K562 (cell line): ENCODE data around the gene SLC25A44. TPM values are rescaled to one million over a fixed set of nuclear protein-coding genes. Genes with fewer than 3 reads are reported as not detected.

ENCODE experiments used
- ATAC-seq: fragments of 200-7000 bp; cut with Tn5 transposase; 3 replicates; pipeline ENCODE4 v1.9.1; 2020; ENCODE audit warnings: moderate library complexity
- BruUV-seq: library from RNA; stranded (reverse); fragments of 400-500 nt; replicated peaks from 2 replicates; lab custom pipeline; 2021; lab: Mats Ljungman, UMichigan
- CTCF ChIA-PET: fragments of 300-600 bp; formaldehyde crosslinking; extraction: SDS; loops from one replicate; lab custom pipeline; 2021; ENCODE audit warnings: low intra/inter-chr PET ratio; lab: Yijun Ruan, JAX
- POLR2A ChIA-PET: fragments of 300-600, 350-650 bp; sonication (Branson Sonifier 250); formaldehyde crosslinking; extraction: SDS; loops from one replicate; lab custom pipeline; 2021; ENCODE audit warnings: antibody characterized with exemption, inconsistent platforms; lab: Yijun Ruan, JAX
- DNase-seq, 4 experiments: peaks; one replicate each; pipeline versions ENCODE4 v3.0.0 to v3.0.0-alpha.2; 2011 to 2018; ENCODE audit warnings: low spot score in 3 of 4, mixed read lengths in 3 of 4; ENCODE audit errors: extremely low read depth in 1 of 4
- FAIRE-seq: peaks from 2 replicates; lab custom pipeline; 2011; peaks lifted over from hg19 to GRCh38; lab: Jason Lieb, UNC
- H2AFZ ChIP-seq: 2 replicates; pipeline ENCODE4 v1.6.0; 2011; ENCODE audit warnings: low read depth, low read length, control low read depth, inconsistent platforms
- H3K27ac ChIP-seq: fragments of 200-600 bp; 3 replicates; pipeline ENCODE4 v1.8.0; 2011; ENCODE audit warnings: low read depth, mild to moderate bottlenecking, control low read depth, inconsistent platforms, low read length, moderate library complexity, mixed read lengths; ENCODE audit errors: extremely low read depth
- H3K27me3 ChIP-seq, 2 experiments: fragments of 300-600 bp in 1 of 2; 2 replicates in 1 of 2; 3 replicates in 1 of 2; pipeline versions ENCODE4 v1.6.0 to v1.8.0; 2011; ENCODE audit warnings: inconsistent platforms in 2 of 2, low read length in 2 of 2, mild to moderate bottlenecking in 1 of 2, mixed read lengths in 1 of 2, moderate library complexity in 1 of 2; ENCODE audit not compliant: control insufficient read depth in 2 of 2, insufficient read depth in 2 of 2
- H3K36me3 ChIP-seq: fragments of 300-600 bp; 3 replicates; pipeline ENCODE4 v1.8.0; 2011; ENCODE audit warnings: mild to moderate bottlenecking, low read length, inconsistent platforms; ENCODE audit not compliant: control insufficient read depth, insufficient read depth
- H3K4me1 ChIP-seq, 2 experiments: fragments of 200-600 bp in 1 of 2; replicated peaks in 1 of 2; 2 replicates in 1 of 2; 3 replicates in 1 of 2; pipeline versions ENCODE4 v1.5.1 to v1.8.0; 2011; ENCODE audit warnings: inconsistent platforms in 2 of 2, low read length in 2 of 2, mild to moderate bottlenecking in 1 of 2, mixed read lengths in 1 of 2, moderate library complexity in 1 of 2; ENCODE audit not compliant: control insufficient read depth in 2 of 2, insufficient read depth in 2 of 2
- H3K4me2 ChIP-seq: 2 replicates; pipeline ENCODE4 v1.6.1; 2011; ENCODE audit warnings: low read length, control low read depth, inconsistent platforms, mixed read lengths; ENCODE audit not compliant: insufficient read depth
- H3K4me3 ChIP-seq: fragments of 200-600 bp; sonication (generic), shearing (Covaris generic); 2 replicates; pipeline ENCODE4 v1.5.1; 2016; ENCODE audit warnings: control low read depth, inconsistent platforms
- H3K79me2 ChIP-seq: fragments of 200-600 bp; 3 replicates; pipeline ENCODE4 v1.8.0; 2011; ENCODE audit warnings: low read length, inconsistent platforms; ENCODE audit not compliant: control insufficient read depth, insufficient read depth
- H3K9ac ChIP-seq, 2 experiments: 2 replicates each; pipeline versions ENCODE4 v1.6.0 to v1.6.1; 2011; ENCODE audit warnings: low read depth in 2 of 2, low read length in 2 of 2, control low read depth in 1 of 2, inconsistent platforms in 1 of 2, mild to moderate bottlenecking in 1 of 2, mixed read lengths in 1 of 2; ENCODE audit not compliant: insufficient read depth in 1 of 2
- H3K9me1 ChIP-seq: one replicate; pipeline ENCODE4 v1.6.0; 2011; ENCODE audit warnings: inconsistent platforms, mild to moderate bottlenecking, low read length, moderate library complexity; ENCODE audit not compliant: control insufficient read depth, insufficient read depth
- H3K9me3 ChIP-seq: replicated peaks from 2 replicates; pipeline ENCODE4 v1.5.1; 2011; ENCODE audit warnings: low read depth, low read length, inconsistent platforms; ENCODE audit not compliant: control insufficient read depth, insufficient read depth
- H4K20me1 ChIP-seq: replicated peaks from 2 replicates; pipeline ENCODE4 v1.6.1; 2011; ENCODE audit warnings: low read length, inconsistent platforms, mixed read lengths; ENCODE audit not compliant: control insufficient read depth, insufficient read depth
- ESRRA ChIP-seq: fragments of 450-650 bp; IDR thresholded peaks from 2 replicates; pipeline ENCODE4 v1.6.1; 2014; ENCODE audit warnings: low read depth, mild to moderate bottlenecking, moderate library complexity, borderline replicate concordance
- LCOR ChIP-seq: sonication (generic); formaldehyde crosslinking; IDR thresholded peaks from 2 replicates; pipeline ENCODE4 v1.8.0; 2022; ENCODE audit warnings: mild to moderate bottlenecking, missing genetic modification reagents
- MAZ ChIP-seq, 2 experiments: fragments of 450-650 bp in 1 of 2; sonication (generic) in 1 of 2; formaldehyde crosslinking; IDR thresholded peaks in 1 of 2; conservative IDR thresholded peaks in 1 of 2; 2 replicates each; pipeline versions ENCODE4 v1.4.0 to v1.5.0; 2020; ENCODE audit warnings: mild to moderate bottlenecking in 1 of 2, missing genetic modification reagents in 1 of 2
- NCOA2 ChIP-seq, 2 experiments: fragments of 450-650 bp; IDR thresholded peaks; 2 replicates each; pipeline ENCODE4 v1.6.1; 2018; ENCODE audit warnings: mild to moderate bottlenecking in 2 of 2, moderate library complexity in 1 of 2; ENCODE audit not compliant: partially characterized antibody in 2 of 2
- RCOR1 ChIP-seq, 2 experiments: IDR thresholded peaks; 2 replicates each; pipeline ENCODE4 v1.6.1; 2012; ENCODE audit warnings: low read depth in 2 of 2, low read length in 2 of 2, borderline replicate concordance in 1 of 2, improper control_type of control experiment in 1 of 2
- SPI1 ChIP-seq: IDR thresholded peaks from 2 replicates; pipeline ENCODE4 v1.6.1; 2011; ENCODE audit warnings: low read depth, low read length, control low read depth, borderline replicate concordance
- TEAD4 ChIP-seq, 2 experiments: sonication (generic) in 1 of 2; formaldehyde crosslinking in 1 of 2; IDR thresholded peaks; 2 replicates each; pipeline versions ENCODE4 v1.6.1 to v1.8.0; 2012 to 2022; ENCODE audit warnings: borderline replicate concordance in 1 of 2, inconsistent platforms in 1 of 2, low read length in 1 of 2, mild to moderate bottlenecking in 1 of 2, missing genetic modification reagents in 1 of 2
- ZNF3 ChIP-seq: fragments of 250-450 bp; sonication (Bioruptor Pico); IDR thresholded peaks from 2 replicates; pipeline ENCODE4 v1.5.0; 2021; ENCODE audit warnings: mild to moderate bottlenecking, moderate library complexity
- ZNF785 ChIP-seq: fragments of 250-450 bp; sonication (Bioruptor Pico); IDR thresholded peaks from 2 replicates; pipeline ENCODE4 v1.4.0; 2020; ENCODE audit warnings: mild to moderate bottlenecking
- ZZZ3 ChIP-seq: fragments of 450-650 bp; IDR thresholded peaks from 2 replicates; pipeline ENCODE4 v1.6.1; 2016; ENCODE audit warnings: antibody characterized with exemption, mild to moderate bottlenecking, moderate library complexity
- WGBS: fragments of 100-300 bp; shearing (Covaris generic); methylation state at CpG from one replicate; pipeline ENCODE4 v1.1.6; 2016; ENCODE audit warnings: low coverage, mixed read lengths; ENCODE audit not compliant: insufficient coverage; ENCODE audit errors: missing lambda C conversion rate; 5-methylcytosine and 5-hydroxymethylcytosine counted together
- in situ Hi-C: fragments of 300-500 bp; cut with MboI; formaldehyde crosslinking; loops from 4 replicates; pipeline ENCODE4 v1.15.0; 2018; ENCODE audit warnings: inconsistent platforms, mixed read lengths
- intact Hi-C: fragments of 100-400 bp; cut with micrococcal nuclease; formaldehyde crosslinking; loops from 2 replicates; pipeline ENCODE4 v1.14.2; 2022
- polyA plus RNA-seq, 8 experiments: library from polyadenylated mRNA; depleted of rRNA in 4 of 8; stranded (reverse) in 5 of 8; unstranded in 3 of 8; fragments of >200 nt; fragmentation: Nextera tagmentation in 2 of 8; fragmentation: Illumina TruSeq in 1 of 8; extraction: Ambion mirVana in 2 of 8; extraction: Trizol in 1 of 8; gene quantifications; 2 replicates each; pipeline versions ENCODE4 v1.2.1 to v1.2.3, GENCODE V29; 2011 to 2014; ENCODE audit warnings: inconsistent platforms in 1 of 8, missing spikeins in 1 of 8
- total RNA-seq, 7 experiments: library from RNA; depleted of rRNA in 6 of 7; stranded (reverse); fragments of >200 nt in 6 of 7; fragmentation: Illumina TruSeq in 2 of 7; extraction: Trizol in 2 of 7; gene quantifications; 2 replicates each; pipeline versions ENCODE4 v1.2.1 to v1.2.3, GENCODE V29; 2011 to 2021; ENCODE audit warnings: low replicate concordance in 1 of 7
- TF ChIP-seq, protein P1 (sequence below): sonication (generic); formaldehyde crosslinking; IDR thresholded peaks from 2 replicates; pipeline ENCODE4 v1.8.0; 2023; ENCODE audit warnings: mild to moderate bottlenecking, missing genetic modification reagents
- TF ChIP-seq, protein P2 (sequence below): IDR thresholded peaks from 2 replicates; pipeline ENCODE4 v1.6.1; 2011; ENCODE audit warnings: borderline replicate concordance, low read depth, mild to moderate bottlenecking, moderate library complexity, low read length; ENCODE audit not compliant: insufficient read depth, poor library complexity, severe bottlenecking

SLC25A44 gene
- total and polyA plus RNA-seq, 9 of the 15 experiments (the other 6 are each of a cell fraction or from before 2014, with no cell fraction given), result 4.4 to 22.8 (median 12.5) TPM

DNA sequence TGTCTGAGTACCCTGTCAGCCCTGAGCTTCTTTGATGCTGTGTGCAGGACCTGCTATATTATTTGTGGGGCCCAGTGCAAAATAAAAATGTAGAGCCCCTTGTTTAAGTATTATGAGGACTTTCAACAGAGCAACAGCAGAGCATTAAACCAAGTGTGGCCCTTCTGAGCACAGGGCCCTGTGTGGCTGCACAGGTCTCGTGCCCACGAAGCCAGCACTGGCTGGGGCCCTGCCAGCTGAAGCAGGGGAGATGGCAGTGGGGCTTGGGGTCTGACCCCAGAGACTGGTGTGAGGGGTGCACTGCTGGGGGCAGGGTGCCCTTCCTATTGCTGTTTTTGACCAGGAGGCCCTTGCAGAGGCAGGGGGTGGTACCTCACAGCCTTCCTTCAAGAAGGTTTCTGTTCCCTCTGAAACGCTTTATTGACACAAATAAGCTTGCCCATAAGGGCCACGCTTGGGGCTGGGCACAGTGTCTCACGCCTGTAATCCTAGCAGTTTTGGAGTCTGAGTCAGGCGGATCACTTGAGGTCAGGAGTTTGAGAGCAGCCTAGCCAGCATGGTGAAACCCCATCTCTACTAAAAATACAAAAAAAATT, 42.7 kb upstream of the SLC25A44 start:
- Histone ChIP-seq H3K9me1 (no peaks in the 10 kb centered on the region), H3K9ac (no peak overlapping the region)
- no TSS peak for BruUV-seq

DNA sequence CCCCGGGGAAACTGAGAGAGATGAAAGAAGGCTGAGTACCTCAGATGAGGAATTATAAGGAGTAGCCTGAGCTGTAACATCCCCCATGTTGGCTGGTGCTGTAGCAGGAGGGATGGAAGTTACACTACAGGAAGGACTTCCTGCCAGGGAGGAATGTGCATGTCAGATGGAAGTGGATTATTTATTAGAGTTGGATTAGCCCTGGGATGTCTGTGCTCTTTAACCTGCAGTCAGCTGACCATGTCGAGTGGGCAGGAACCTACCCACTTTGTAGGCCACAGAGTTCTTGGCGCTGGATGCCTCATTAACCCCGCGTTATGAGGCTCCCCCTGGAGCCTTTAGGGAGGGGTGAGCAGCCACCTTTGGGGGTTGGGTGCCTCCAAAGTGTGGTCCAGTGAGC, 41.3 kb upstream of the SLC25A44 start:
- Histone ChIP-seq H3K27me3 (peaks cover 3 to 8% of the 10 kb centered on the region in 2 experiments; a peak in 1 of 5 replicates), H3K4me2 (no peak overlapping the region), H2AFZ (no peak overlapping the region), H3K9ac (no peak overlapping the region), H3K4me3 (no peak overlapping the region), H3K36me3 (no peaks in the 10 kb centered on the region), H3K9me3 (no peaks in the 10 kb centered on the region), H3K79me2 (no peaks in the 10 kb centered on the region), H3K9me1 (no peaks in the 10 kb centered on the region), H4K20me1 (0 out of 2 replicates have a peak, but pooled peaks cover 6% of the 10 kb centered on the region), H3K4me1 (peaks cover 0 to 9% of the 10 kb centered on the region in 2 experiments; a peak in 3 of 5 replicates), H3K27ac (no peak overlapping the region)
- DNase-seq (no peak), ATAC-seq (no peak), FAIRE-seq (no peak)
- 26% methylated on average over 5 of the region's 5 CpGs for WGBS
- ChIA-PET POLR2A (interaction anchor here (0.6 to 1.0 kb wide), 2 partner anchors 9 to 194 kb away, joined by 3 to 4 read pairs; no protein-coding TSS in a partner anchor), CTCF (no interaction called here)
- in situ Hi-C loops (no loop called here), intact Hi-C loops (no loop called here)
- BruUV-seq, result no TSS peak
- TF ChIP-seq ESRRA, result no peak
- TF ChIP-seq ZZZ3, result no peak
- TF ChIP-seq LCOR (CRISPR knock-in tag), result no peak
- no peak for TF ChIP-seq MAZ (CRISPR knock-in tag; conservative IDR thresholded peaks at IDR 0.05 in 1 of 2, IDR thresholded peaks at IDR 0.05 in 1 of 2)
- TF ChIP-seq, protein P1, sequence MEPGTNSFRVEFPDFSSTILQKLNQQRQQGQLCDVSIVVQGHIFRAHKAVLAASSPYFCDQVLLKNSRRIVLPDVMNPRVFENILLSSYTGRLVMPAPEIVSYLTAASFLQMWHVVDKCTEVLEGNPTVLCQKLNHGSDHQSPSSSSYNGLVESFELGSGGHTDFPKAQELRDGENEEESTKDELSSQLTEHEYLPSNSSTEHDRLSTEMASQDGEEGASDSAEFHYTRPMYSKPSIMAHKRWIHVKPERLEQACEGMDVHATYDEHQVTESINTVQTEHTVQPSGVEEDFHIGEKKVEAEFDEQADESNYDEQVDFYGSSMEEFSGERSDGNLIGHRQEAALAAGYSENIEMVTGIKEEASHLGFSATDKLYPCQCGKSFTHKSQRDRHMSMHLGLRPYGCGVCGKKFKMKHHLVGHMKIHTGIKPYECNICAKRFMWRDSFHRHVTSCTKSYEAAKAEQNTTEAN (CRISPR knock-in tag), result no peak
- TF ChIP-seq, protein P2, sequence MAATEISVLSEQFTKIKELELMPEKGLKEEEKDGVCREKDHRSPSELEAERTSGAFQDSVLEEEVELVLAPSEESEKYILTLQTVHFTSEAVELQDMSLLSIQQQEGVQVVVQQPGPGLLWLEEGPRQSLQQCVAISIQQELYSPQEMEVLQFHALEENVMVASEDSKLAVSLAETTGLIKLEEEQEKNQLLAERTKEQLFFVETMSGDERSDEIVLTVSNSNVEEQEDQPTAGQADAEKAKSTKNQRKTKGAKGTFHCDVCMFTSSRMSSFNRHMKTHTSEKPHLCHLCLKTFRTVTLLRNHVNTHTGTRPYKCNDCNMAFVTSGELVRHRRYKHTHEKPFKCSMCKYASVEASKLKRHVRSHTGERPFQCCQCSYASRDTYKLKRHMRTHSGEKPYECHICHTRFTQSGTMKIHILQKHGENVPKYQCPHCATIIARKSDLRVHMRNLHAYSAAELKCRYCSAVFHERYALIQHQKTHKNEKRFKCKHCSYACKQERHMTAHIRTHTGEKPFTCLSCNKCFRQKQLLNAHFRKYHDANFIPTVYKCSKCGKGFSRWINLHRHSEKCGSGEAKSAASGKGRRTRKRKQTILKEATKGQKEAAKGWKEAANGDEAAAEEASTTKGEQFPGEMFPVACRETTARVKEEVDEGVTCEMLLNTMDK, result no peak
- no peak for TF ChIP-seq TEAD4 (IDR thresholded peaks at IDR 0.05; ENCODE audit: low read length)
- no peak for TF ChIP-seq TEAD4 (CRISPR knock-in tag; IDR thresholded peaks at IDR 0.05; ENCODE audit: borderline replicate concordance)
- TF ChIP-seq RCOR1 (IDR thresholded peaks at IDR 0.05; ENCODE audit: borderline replicate concordance in 1 of 2, low read depth in 2 of 2, low read length in 2 of 2), result no peak
- no peak for TF ChIP-seq ZNF3 (CRISPR knock-in tag)

More for the DNA sequence above, 42.7 kb upstream of the SLC25A44 start:
- Histone ChIP-seq H3K4me1 (peaks cover 5 to 14% of the 10 kb centered on the region in 2 experiments; a peak in 4 of 5 replicates), H3K4me2 (no peak overlapping the region), H3K4me3 (no peak overlapping the region), H3K27ac (no peak overlapping the region), H3K27me3 (peaks cover 3 to 8% of the 10 kb centered on the region in 2 experiments; a peak in 1 of 5 replicates), H3K9me3 (no peaks in the 10 kb centered on the region), H3K79me2 (no peaks in the 10 kb centered on the region), H2AFZ (no peak overlapping the region), H4K20me1 (0 out of 2 replicates have a peak, but pooled peaks cover 6% of the 10 kb centered on the region), H3K36me3 (no peaks in the 10 kb centered on the region)
- in situ Hi-C loops, result no loop called here
- ChIA-PET POLR2A (interaction anchor here (0.6 to 1.8 kb wide), 6 partner anchors 9 to 176 kb away, joined by 3 to 7 read pairs (median 4); partner anchors contain the start of gene PMF1), CTCF (no interaction called here)
- WGBS, result 19% methylated on average over 6 of the region's 6 CpGs
- no peak for FAIRE-seq
- no peak for ATAC-seq
- intact Hi-C loops, result no loop called here
- TF ChIP-seq NCOA2 (IDR thresholded peaks at IDR 0.05; ENCODE audit: partially characterized antibody in 2 of 2), result no peak
- TF ChIP-seq SPI1, result no peak
- no peak for TF ChIP-seq ZNF785 (CRISPR knock-in tag)
- DNase-seq, result no peak
